HG03280 (cell line): ENCODE measurements around the gene FRMD4A.

Experiments
- ATAC-seq: cut with Tn5 transposase; IDR thresholded peaks from one replicate; pipeline ENCODE4 v1.9.1; 2021; ENCODE audit warnings: mild to moderate bottlenecking, moderate library complexity; ENCODE audit not compliant: unreplicated experiment

The FRMD4A gene

DNA sequence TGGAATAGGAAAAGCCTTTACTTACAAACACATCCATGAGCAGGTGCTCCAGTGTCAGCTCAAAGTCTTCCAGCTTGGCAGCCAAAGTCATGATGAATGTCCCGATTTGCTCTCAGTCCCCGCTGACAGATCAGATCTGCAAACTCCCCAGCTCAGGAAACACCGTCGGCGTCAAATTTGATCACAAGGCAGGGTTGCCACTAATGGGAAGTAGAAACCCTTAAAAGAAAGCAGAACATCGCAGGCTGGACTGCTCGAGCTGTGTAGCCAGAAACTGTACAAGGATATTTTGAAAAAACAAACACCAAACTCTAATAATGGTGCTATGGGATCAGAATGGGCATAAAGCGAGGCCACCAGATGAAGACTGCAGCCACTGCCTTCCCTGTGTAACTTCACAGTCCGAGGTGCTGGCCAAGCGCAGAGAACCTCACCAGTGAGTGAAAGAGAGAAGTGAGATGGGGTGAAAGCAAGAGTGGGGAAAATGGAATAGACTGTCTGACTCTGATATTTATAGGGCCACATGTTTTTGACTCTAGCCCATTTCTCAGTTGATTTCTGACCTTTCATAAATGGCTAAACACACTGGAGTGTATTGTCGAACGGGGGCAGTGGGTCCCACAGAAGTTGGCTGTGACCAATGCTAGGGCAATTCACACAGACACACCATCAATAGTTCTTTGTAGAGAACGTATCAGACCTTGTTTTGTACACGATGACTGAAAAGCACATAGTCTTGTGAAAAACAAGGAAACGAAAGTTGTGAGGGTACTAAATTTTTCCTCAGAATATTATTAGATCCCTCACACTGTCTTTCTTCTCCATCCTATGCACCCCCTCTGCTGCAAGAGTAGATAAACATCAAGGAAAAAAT, 306.2 kb downstream of the FRMD4A start:
- no peak for ATAC-seq

DNA sequence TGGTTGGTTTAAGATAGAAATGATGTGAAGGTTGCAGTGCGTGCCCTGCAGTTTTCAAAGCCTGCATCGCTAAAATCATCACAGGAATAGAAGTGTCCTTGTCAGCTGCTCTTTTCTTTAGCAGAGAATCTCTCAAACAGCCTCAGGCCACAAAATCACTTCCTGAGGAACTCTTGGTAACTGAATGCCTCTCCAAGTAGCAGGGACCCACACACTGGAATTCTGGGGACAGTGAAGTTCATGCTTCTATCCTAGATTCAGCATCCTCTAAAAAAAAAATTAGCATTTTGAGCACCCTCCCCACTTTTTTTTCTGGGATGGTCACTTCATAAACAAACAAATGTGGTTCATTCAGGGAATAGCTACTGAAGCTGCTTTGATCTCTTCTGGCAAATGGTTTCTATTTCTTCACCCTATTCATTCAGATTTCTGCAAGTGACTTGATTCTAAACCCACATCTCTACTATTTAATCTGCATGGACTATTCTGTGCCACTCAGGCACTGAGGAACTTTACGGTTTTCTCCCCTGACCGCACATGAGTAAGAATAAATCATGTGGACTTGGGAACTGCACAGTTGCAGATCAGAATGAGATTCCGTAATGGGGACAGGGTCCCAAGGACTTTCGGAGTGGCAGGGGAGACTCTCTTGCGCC, 306.9 kb downstream of the FRMD4A start:
- ATAC-seq, result no peak

- no peak for ATAC-seq
Observed at GRCh38 chr10:14022954-14023672, 307.6 kb downstream of the FRMD4A start.

- no peak for ATAC-seq
Observed at GRCh38 chr10:14022052-14022451, 308.7 kb downstream of the FRMD4A start.

- no peak for ATAC-seq
Observed at GRCh38 chr10:14020037-14020664, 310.6 kb downstream of the FRMD4A start.

DNA sequence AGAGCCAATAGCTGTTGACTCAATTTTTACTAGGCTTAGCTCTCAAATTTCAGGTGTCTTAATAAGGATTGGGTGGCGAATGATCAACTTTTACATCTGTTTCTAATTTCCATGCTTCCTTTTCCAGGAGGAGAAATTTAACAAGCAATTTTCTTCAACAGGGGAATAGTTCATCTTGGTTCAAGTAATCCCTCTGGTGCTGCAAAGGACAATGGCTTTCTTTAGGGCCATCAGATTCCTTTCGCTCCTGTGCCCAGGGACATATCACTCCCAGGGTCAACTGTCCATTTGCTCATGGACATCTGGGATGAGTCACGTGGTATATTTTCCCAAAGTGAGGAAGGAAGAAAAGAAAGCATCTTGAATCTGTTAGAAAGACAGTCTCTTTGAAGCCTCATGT, 313.3 kb downstream of the FRMD4A start:
- ATAC-seq, result no peak

DNA sequence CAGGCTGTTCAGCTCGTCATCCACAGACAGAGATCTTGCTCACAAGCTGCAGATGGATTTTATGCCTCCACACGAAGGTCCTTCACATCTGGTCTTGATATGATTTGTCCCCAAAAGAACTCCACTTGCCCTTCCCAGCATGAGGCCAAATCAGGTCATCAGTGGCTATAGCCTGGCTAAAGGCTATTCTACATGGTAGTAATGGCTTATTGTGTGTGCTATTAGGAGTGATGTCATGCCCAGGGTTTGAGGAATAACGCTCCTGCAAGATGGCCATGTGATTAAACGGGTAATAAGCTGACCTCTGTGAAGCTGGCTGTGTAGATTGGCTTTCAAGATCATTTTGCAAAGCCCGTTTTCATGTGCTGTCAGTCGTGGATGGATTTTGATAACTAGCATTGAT, 313.8 kb downstream of the FRMD4A start:
- ATAC-seq, result no peak

DNA sequence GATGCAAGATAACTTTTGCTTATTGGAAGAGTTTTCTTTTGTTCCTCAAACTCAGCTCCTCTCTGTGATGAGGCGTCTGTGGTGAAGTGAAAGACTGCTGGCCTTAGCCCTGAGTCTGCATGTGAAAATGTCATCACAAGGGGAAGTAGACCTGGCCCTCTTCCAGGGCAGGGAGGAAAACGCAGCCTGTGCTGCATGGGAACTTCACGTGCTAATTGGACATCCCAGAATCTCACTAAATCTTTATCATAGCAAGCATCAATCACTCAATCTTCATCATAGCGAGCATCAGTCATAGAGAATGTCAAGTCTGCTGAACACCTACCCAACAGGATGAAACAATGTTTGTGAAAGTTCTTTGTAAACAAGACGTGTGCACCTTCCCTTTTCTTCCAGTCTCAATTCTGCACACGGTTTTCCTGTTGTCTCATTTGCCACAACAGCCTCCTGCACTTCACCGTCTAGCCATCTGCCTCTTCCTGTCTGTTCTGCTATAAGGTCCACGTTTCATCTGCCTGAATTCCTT, 314.6 kb downstream of the FRMD4A start:
- no peak for ATAC-seq

- ATAC-seq, result no peak
Observed at GRCh38 chr10:14014423-14014822, 316.3 kb downstream of the FRMD4A start.

- ATAC-seq, result no peak
Observed at GRCh38 chr10:14010769-14011574, 319.8 kb downstream of the FRMD4A start.

DNA sequence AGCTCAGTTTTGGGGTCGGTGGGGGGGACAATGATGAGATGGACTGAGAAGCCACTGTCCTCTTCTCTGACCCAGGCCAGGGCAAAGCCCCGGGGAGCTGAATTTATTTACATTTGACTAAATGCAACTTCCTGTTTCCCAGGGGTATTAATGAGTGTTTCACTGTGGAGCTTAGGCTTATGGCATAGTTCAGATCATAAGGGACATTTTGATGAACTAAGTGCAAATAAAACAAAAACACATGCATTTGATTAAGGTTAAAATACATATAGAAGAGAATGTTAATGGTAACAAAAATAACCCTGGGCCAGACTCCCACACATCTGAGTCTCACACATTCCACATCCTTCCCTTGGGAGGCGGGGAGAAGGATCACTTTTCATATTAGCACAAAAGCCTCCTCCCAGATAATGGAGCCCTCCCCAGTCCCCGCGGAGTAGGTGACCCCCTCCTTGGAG, 320.6 kb downstream of the FRMD4A start:
- ATAC-seq, result peak; percentile 18

- ATAC-seq, result peak; percentile 54
Observed at GRCh38 chr10:14009371-14010100, 321.2 kb downstream of the FRMD4A start.

DNA sequence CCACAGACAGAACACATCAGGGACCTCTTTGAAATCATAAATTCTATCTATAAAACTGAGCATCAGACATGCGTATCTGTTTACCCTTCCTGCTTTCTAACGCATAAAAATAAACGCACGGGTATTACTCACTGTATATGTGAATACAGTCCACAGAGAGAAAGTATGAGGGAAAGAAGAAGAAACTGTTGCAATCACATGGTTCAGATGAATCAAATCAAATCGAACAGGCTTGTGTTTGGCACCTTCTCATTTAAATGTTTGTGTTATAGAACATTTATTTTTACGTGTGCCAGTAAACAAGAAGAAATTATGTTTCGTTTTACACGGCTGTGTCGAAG, 322.0 kb downstream of the FRMD4A start:
- ATAC-seq, result no peak

- no peak for ATAC-seq
Observed at GRCh38 chr10:14004536-14004935, 326.2 kb downstream of the FRMD4A start.

DNA sequence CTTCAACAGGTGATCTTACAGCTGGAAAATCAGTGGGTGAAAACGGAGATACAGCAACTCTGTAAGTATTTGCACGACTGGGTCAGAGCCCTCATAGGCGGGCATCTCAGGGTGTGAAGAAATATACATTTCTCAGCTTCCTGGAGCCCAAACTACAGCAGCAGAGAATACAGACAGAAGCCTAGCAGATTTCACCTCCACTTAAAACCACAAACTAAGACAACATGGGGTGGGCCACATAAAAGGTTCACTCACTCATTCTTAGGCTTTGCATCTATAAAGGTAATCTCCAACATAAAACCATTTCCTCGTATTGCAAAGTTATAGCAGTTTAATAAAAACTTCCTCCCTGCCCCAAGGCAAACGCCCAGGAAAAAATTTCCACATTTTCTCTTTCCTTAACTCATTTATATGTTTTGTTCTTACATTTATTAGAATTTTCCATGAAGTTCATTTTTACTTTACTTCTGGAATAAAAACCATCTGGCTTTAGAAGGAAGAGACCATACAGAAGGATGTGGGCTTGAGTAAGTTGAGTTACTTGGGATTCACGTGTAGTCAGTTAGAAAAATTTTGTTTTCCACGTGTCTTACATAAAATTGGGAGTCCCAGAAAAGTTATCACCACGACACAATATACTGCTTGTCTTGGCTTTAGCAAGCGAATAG, 327.1 kb downstream of the FRMD4A start:
- no peak for ATAC-seq

DNA sequence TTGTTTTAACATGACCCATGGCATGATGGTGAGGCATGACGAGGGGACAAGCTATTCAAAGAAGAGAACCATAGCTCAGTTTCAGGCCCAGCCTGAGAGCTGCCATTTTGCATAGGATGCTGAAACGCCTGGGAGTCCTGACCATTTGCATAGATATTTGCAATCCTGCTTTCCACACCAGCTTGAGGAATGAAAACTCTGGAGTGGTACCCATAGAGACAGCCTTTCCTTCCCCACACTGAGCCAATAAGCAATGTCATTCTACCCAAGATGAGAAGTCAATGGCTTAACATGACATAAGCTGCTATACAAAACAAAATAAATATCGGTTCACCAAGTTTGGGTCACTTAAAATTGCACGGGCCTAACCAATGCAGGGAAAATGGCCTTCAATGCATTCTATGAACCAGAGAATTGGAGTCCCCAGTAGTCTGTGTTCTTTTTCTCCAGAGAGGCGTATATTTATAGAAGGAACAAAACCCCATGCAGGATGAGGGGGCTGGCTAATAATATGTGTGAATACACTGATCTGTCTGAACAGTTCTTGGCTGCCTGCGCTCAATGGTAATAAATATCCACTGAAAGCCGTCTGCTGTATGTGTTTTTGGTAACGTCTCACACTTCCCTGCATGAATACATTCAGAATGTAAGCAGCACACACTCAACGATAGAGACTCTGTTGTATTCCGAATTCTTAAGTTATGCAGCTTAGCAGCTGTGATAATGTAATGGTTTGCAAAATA, 329.3 kb downstream of the FRMD4A start:
- ATAC-seq, result no peak

GRCh38 chr10:13998163-13998835, 332.4 kb downstream of the FRMD4A start:
- no peak for ATAC-seq

GRCh38 chr10:13997650-13998049, 333.1 kb downstream of the FRMD4A start:
- no peak for ATAC-seq
